GM19463 (cell line): ENCODE measurements around the gene GRIPAP1.

Experiments used
- ATAC-seq: cut with Tn5 transposase; IDR thresholded peaks from one replicate; pipeline ENCODE4 v1.9.1; 2021; ENCODE audit warnings: mild to moderate bottlenecking, moderate library complexity; ENCODE audit not compliant: unreplicated experiment

GRIPAP1 gene

GRCh38 chrX:48927736-48928382 lies 74.2 kb downstream of the GRIPAP1 start:
- ATAC-seq: no peak

- no peak for ATAC-seq
Measured at GRCh38 chrX:48927123-48927522, 74.9 kb downstream of the GRIPAP1 start.

DNA sequence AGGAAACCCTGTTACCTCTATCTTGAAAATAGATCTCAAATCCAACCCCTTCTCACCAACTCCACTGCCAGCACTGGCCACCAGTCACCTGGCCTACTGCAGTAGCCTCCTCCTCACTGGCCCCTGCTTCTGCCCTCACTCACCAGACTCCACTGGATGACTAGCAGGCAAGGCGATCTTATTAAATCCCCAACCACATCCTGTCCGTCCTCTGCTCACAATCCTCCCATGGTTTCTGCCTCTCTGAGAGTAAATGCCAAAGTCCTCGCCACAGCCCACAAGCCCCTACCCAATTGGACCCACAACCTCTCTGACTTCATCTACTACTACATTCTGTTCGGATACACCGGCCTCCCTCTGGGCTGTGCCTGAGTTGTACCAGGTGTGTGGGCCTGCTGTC lies 77.8 kb downstream of the GRIPAP1 start:
- no peak for ATAC-seq

GRCh38 chrX:48923771-48924170 lies 78.3 kb downstream of the GRIPAP1 start:
- no peak for ATAC-seq
